G401.6 (cell line): Measurements from ENCODE around the gene DFFB.

ENCODE experiments used
- FAIRE-seq: peaks from 2 replicates; lab custom pipeline; 2012; peaks lifted over from hg19 to GRCh38; lab: Jason Lieb, UNC

DFFB gene

GRCh38 chr1:3874736-3875135 is 17.5 kb downstream of the DFFB start:
- no peak for FAIRE-seq

- FAIRE-seq: no peak
These were observed 19.4 kb downstream of the DFFB start for GRCh38 chr1:3876716-3877115.

DNA sequence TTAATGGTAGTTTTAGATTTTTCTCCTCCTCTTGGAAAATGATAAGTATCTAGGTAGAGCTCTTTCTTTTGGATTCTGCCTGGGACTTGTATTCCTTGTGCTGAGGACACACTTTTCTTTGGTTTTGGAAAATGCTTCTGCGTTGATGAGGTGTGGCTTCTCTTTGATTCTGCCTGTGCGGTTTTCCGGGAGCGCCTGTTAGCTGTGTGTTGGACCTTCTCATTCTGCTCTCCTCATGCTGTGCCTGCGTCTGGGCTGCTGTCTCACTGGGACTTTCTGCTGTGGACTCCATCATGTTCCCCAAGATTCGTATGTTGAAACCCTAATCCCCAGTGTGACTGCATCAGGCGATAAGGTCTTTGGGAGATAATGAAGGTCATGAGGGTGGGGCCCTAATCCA is 21.8 kb downstream of the DFFB start:
- no peak for FAIRE-seq

DNA sequence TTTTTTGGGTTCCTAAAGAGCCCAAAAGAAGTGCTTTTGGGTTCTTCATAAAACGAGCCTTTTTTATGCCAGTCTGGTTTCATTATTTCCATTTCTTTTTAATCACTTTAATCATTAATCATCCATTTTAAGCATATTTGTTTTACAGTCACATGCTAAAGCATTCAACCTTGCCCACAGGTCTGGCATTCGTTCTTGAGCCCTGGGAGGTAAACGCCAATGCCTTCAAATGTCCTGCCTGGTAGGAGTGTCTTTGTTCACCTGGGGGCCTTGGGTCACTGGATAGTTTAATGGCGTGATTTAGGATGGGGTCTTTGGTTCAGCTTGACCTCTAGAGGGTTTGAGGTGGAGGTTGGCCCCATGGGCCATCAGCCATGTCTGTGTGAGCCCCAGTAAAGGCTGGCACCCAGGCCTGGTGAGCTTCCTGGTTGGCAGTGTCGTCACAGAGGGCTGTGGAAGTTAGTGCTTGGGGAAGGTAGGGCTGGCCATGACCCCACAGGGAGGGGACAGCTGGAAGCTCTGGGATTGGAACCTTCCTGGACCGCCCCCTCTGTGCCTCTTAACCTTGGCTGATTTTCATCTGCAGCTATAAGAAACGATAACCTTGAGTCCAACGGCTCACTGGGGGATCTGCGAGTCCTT is 22.6 kb downstream of the DFFB start:
- FAIRE-seq: no peak

- no peak for FAIRE-seq
These were observed 23.3 kb downstream of the DFFB start for GRCh38 chr1:3880429-3881192.

DNA sequence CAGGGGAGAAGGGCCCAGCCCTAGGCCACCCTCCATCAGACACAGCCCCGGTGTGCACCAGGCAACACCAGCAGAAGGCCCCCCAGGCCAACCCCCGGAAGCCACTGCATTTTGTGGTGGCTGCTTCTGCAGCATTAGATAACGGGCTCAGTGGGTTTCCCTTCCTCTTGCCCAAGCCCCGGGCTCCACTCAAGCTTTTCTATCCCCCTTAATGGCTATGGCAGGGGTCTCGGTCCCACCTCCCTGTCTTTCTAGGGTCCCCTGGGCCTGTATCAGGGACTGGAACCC is 23.9 kb downstream of the DFFB start:
- no peak for FAIRE-seq

GRCh38 chr1:3883194-3883925 is 26.1 kb downstream of the DFFB start:
- no peak for FAIRE-seq

DNA sequence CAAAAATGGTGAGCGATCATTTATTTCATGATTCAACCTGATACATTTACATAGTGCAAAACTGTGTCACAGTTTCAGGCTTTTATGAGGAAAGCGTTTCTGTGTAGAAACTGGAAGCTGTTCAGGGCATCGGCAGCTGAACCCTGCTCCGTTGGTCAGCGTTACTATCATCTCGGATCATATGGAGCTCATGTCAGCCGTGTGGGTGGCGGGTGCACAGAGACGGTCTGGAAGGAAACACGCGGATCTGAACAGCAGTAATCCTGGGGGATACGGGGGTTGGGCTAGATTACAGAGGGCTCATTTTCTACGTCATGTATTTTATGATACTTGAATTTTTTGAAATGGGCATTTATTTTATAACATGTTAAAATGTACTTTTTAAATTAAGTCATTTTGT is 27.7 kb downstream of the DFFB start:
- FAIRE-seq: no peak

DNA sequence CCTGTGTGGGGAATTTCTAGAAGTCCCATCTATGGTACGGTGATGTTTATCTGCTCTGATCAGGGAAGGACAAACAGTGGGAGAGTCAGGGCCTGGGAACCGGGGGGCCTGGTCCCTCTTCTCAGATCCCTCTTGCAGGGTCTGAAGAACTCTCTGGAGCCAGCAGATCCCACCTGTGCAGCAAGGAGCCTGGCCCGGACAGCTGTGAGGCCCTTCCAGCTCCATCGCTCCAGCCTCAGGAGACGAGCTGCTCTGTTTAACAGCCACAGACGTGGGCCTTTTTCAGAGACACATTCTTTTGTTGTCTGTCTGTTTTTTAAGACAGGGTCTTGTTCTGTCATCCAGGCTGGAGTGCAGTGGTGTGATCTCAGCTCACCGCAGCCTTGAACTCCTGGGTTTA is 28.3 kb downstream of the DFFB start:
- FAIRE-seq: no peak

GRCh38 chr1:3886106-3886670 is 28.9 kb downstream of the DFFB start:
- FAIRE-seq: no peak

- FAIRE-seq: no peak
These were observed 29.4 kb downstream of the DFFB start for GRCh38 chr1:3886691-3887090.

GRCh38 chr1:3888301-3888700 is 31.0 kb downstream of the DFFB start:
- no peak for FAIRE-seq

- FAIRE-seq: no peak
These were observed 32.7 kb downstream of the DFFB start for GRCh38 chr1:3889936-3890335.

DNA sequence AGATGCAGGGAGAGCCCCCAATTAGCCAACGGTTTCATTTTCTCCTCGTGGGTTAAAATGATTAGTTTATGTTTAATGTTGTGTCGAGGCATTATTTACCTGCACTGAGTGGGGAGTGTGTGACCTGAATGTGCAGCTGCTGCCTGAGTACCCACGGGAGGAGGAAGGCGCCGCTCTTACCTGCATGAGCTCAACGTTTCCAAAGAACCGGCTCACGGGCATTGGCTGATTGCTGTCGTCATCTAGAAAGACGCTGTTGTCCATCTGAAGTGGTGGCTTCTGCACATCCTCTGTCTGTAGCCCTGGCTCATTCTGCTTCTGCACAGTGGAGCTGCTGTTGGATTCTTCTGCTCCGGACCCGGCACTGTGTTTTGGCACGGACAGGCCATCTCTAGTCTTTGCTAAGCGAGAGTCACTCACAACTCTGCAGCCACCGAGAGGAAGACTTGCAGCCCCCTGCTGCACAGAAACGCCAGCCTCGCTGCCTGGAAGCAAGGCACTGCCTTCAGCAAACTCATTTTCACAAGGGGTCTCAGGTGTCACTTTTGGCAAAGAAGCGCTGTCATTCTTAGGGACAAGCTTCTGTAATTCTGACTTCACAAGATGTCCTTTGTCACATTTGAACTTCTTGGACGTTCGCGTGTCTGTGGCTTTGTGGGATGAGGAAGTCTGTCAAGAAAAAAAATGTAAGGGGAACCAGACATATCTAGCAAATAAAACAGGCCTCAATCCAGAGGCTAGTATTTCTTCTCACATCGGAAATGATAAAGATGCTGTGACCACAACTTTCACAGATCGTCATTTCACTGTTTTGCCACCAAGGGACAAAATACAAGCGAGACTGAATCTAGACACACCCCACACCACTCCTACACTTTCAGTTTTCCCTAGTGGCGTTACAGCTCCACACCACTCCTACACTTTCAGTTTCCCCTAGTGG is 33.4 kb downstream of the DFFB start:
- FAIRE-seq: no peak

GRCh38 chr1:3891329-3891865 is 34.1 kb downstream of the DFFB start:
- FAIRE-seq: no peak

GRCh38 chr1:3892748-3893147 is 35.5 kb downstream of the DFFB start:
- FAIRE-seq: no peak

GRCh38 chr1:3893190-3893589 is 35.9 kb downstream of the DFFB start:
- FAIRE-seq: no peak

- FAIRE-seq: no peak
These were observed 37.5 kb downstream of the DFFB start for GRCh38 chr1:3894626-3895278.

DNA sequence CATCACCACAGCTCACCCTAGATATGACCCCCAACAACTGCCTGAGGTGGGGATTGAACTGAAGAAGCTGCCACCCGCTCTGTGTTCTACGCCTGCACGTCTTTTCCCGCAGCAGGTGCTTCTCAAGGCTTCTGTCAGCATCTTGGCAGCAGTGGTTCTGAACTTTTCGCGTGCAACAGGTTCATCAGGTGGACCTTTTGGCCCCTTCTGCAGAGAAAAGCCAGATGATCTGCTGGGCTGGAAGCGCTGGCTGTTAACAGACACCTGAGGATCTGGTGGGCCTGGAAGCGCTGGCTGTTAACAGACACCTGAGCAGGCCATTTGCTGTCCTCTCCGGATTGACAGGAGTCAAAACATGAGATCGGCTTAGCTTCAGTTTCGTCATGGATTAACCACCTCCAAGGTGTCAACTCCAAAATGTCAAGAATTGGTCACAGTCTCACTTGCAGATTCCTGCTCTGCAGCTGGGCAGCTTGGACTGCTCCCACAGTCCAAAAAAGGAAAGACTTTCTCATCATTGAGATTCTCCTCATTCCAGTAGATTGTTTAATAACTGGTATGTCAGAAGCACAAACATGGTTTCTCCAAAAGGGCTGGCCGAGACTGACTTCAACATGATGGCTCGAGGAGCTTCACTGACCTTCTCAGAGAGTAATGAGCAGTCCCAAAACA is 38.1 kb downstream of the DFFB start:
- FAIRE-seq: no peak

GRCh38 chr1:3895951-3896325 is 38.7 kb downstream of the DFFB start:
- FAIRE-seq: no peak
